ENCODE data around the gene RBM7. TPM values are rescaled to one million over a fixed set of nuclear protein-coding genes. Genes with fewer than 3 reads are reported as not detected.

Gene RBM7
- total RNA-seq, 1 experiment from 2014 or later = 27.9 TPM

- H3K4me2 ChIP-seq (ENCODE audit: low read length) = no peak overlapping the region
- DNase-seq (ENCODE audit: low read depth, low spot score) (no peak), ATAC-seq (no peak)
- CTCF ChIA-PET = no interaction called here
- no peaks in the 10 kb centered on the region for H3K9me2 ChIP-seq (ENCODE audit: insufficient read depth)
- H4K20me1 ChIP-seq (ENCODE audit: insufficient read depth) = no peaks in the 10 kb centered on the region
- H2AFZ ChIP-seq (ENCODE audit: low read depth, low read length, poor library complexity, severe bottlenecking) = no peak overlapping the region
- no peak overlapping the region for H3K9ac ChIP-seq (ENCODE audit: low read length)
- H3K4me1 ChIP-seq (ENCODE audit: control insufficient read depth in 1 of 2, insufficient read depth in 2 of 2, low read length in 2 of 2) = no peaks in the 10 kb centered on the region
- H3K27ac ChIP-seq (ENCODE audit: low read depth, low read length) = no peak overlapping the region
- TF ChIP-seq RAD21 (IDR thresholded peaks at IDR 0.05; ENCODE audit: low read depth) = no peak
- TF ChIP-seq ZBTB33 (IDR thresholded peaks at IDR 0.05; ENCODE audit: extremely low read depth, insufficient replicate concordance, low read length) = no peak
- TF ChIP-seq, protein P1, sequence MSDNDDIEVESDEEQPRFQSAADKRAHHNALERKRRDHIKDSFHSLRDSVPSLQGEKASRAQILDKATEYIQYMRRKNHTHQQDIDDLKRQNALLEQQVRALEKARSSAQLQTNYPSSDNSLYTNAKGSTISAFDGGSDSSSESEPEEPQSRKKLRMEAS (IDR thresholded peaks at IDR 0.05) = no peak
- TF ChIP-seq EGR1 (IDR thresholded peaks at IDR 0.05; ENCODE audit: low read depth) = no peak
- no peak for TF ChIP-seq POLR2AphosphoS5 (IDR thresholded peaks at IDR 0.05; ENCODE audit: low read depth, low read length)
- TF ChIP-seq SIN3A (IDR thresholded peaks at IDR 0.05; ENCODE audit: low read depth) = no peak
- no peak for TF ChIP-seq ELF1 (IDR thresholded peaks at IDR 0.05; ENCODE audit: borderline replicate concordance, low read depth)
- TF ChIP-seq POLR2A (IDR thresholded peaks at IDR 0.05; ENCODE audit: borderline replicate concordance, extremely low read depth, insufficient read depth, insufficient read length) = no peak
- TF ChIP-seq, protein P2, sequence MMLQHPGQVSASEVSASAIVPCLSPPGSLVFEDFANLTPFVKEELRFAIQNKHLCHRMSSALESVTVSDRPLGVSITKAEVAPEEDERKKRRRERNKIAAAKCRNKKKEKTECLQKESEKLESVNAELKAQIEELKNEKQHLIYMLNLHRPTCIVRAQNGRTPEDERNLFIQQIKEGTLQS (IDR thresholded peaks at IDR 0.05) = no peak
- TF ChIP-seq EZH2phosphoT487 (IDR thresholded peaks at IDR 0.05; ENCODE audit: borderline replicate concordance) = no peak
- TF ChIP-seq YY1 (IDR thresholded peaks at IDR 0.05; ENCODE audit: extremely low read depth, insufficient replicate concordance, low read depth, low read length) = no peak
- TF ChIP-seq JUND (IDR thresholded peaks at IDR 0.05) = no peak
- no peak for TF ChIP-seq CBX3 (IDR thresholded peaks at IDR 0.05; ENCODE audit: low read depth)
- TF ChIP-seq, protein P3, sequence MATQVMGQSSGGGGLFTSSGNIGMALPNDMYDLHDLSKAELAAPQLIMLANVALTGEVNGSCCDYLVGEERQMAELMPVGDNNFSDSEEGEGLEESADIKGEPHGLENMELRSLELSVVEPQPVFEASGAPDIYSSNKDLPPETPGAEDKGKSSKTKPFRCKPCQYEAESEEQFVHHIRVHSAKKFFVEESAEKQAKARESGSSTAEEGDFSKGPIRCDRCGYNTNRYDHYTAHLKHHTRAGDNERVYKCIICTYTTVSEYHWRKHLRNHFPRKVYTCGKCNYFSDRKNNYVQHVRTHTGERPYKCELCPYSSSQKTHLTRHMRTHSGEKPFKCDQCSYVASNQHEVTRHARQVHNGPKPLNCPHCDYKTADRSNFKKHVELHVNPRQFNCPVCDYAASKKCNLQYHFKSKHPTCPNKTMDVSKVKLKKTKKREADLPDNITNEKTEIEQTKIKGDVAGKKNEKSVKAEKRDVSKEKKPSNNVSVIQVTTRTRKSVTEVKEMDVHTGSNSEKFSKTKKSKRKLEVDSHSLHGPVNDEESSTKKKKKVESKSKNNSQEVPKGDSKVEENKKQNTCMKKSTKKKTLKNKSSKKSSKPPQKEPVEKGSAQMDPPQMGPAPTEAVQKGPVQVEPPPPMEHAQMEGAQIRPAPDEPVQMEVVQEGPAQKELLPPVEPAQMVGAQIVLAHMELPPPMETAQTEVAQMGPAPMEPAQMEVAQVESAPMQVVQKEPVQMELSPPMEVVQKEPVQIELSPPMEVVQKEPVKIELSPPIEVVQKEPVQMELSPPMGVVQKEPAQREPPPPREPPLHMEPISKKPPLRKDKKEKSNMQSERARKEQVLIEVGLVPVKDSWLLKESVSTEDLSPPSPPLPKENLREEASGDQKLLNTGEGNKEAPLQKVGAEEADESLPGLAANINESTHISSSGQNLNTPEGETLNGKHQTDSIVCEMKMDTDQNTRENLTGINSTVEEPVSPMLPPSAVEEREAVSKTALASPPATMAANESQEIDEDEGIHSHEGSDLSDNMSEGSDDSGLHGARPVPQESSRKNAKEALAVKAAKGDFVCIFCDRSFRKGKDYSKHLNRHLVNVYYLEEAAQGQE (IDR thresholded peaks at IDR 0.05; ENCODE audit: low read depth) = no peak
- no peak for TF ChIP-seq TCF7L2 (IDR thresholded peaks at IDR 0.05; ENCODE audit: borderline replicate concordance, extremely low read depth, insufficient read depth, insufficient read length)
- TF ChIP-seq, protein P4, sequence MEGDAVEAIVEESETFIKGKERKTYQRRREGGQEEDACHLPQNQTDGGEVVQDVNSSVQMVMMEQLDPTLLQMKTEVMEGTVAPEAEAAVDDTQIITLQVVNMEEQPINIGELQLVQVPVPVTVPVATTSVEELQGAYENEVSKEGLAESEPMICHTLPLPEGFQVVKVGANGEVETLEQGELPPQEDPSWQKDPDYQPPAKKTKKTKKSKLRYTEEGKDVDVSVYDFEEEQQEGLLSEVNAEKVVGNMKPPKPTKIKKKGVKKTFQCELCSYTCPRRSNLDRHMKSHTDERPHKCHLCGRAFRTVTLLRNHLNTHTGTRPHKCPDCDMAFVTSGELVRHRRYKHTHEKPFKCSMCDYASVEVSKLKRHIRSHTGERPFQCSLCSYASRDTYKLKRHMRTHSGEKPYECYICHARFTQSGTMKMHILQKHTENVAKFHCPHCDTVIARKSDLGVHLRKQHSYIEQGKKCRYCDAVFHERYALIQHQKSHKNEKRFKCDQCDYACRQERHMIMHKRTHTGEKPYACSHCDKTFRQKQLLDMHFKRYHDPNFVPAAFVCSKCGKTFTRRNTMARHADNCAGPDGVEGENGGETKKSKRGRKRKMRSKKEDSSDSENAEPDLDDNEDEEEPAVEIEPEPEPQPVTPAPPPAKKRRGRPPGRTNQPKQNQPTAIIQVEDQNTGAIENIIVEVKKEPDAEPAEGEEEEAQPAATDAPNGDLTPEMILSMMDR (IDR thresholded peaks at IDR 0.05 in 2 of 3, conservative IDR thresholded peaks at IDR 0.05 in 1 of 3; ENCODE audit: borderline replicate concordance in 1 of 3, insufficient read depth in 1 of 3, low read depth in 2 of 3, low read length in 2 of 3) = no peak
- no peak for TF ChIP-seq SP1 (IDR thresholded peaks at IDR 0.05; ENCODE audit: low read depth)
- no peak for TF ChIP-seq CEBPB (IDR thresholded peaks at IDR 0.05; ENCODE audit: low read depth)
- TF ChIP-seq ZNF274 (IDR thresholded peaks at IDR 0.05; ENCODE audit: low read depth, low read length) = no peak
- no peaks in the 10 kb centered on the region for H3K9me3 ChIP-seq (ENCODE audit: control insufficient read depth in 1 of 2, insufficient read depth in 1 of 2, low read depth in 1 of 2, low read length in 2 of 2)
- POLR2A ChIA-PET = no interaction called here
- no peaks in the 10 kb centered on the region for H3K79me2 ChIP-seq (ENCODE audit: insufficient read depth, low read length)
- no peaks in the 10 kb centered on the region for H3K36me3 ChIP-seq (ENCODE audit: control insufficient read depth in 1 of 2, insufficient read depth in 2 of 2, low read length in 2 of 2)
- no peak overlapping the region for H3K4me3 ChIP-seq (replicated peaks in 1 of 2; ENCODE audit: low read depth in 1 of 2, low read length in 2 of 2)
- intact Hi-C loops (cut with micrococcal nuclease) = no loop called here
- BruUV-seq (replicated peaks) = no TSS peak
- RAD21 ChIA-PET (ENCODE audit: low non-redundant PET in 1 of 2, low total read pairs in 2 of 2, uncharacterized antibody in 2 of 2, unreplicated experiment in 2 of 2) = interaction anchor here in 1 of 2 experiments (0.6 kb wide), 1 partner anchor 23 kb away, joined by 5 read pairs; no protein-coding TSS in a partner anchor
- peaks cover 54% of the 10 kb centered on the region; the same call in 1 of the 2 replicates for H3K27me3 ChIP-seq (ENCODE audit: insufficient read depth, low read length)
Measured at GRCh38 chr11:114379394-114380069, 20.9 kb upstream of the RBM7 start.

All from HCT116 (cell line).